Measurements from ENCODE around the gene CRYGS.

- TF ChIP-seq NBN (IDR thresholded peaks at IDR 0.05; ENCODE audit: low read depth) = no peak
- no peak for TF ChIP-seq CTCF (IDR thresholded peaks at IDR 0.05 in 2 of 3, conservative IDR thresholded peaks at IDR 0.05 in 1 of 3; ENCODE audit: insufficient read depth in 2 of 3, low read depth in 1 of 3, low read length in 3 of 3)
- no peak for TF ChIP-seq ATF6 (CRISPR knock-in tag; IDR thresholded peaks at IDR 0.05)
- no peak for TF ChIP-seq YY1 (IDR thresholded peaks at IDR 0.05; ENCODE audit: borderline replicate concordance in 1 of 3, control insufficient read depth in 1 of 3, extremely low read depth in 1 of 3, insufficient read depth in 3 of 3, insufficient read length in 1 of 3, insufficient replicate concordance in 2 of 3, low read depth in 1 of 3, low read length in 2 of 3)
- TF ChIP-seq SP1 (CRISPR knock-in tag; IDR thresholded peaks at IDR 0.05) = no peak
- TF ChIP-seq FOXO4 (CRISPR knock-in tag; IDR thresholded peaks at IDR 0.05) = no peak
- TF ChIP-seq MYNN (IDR thresholded peaks at IDR 0.05) = no peak
- TF ChIP-seq MYNN (CRISPR knock-in tag; IDR thresholded peaks at IDR 0.05) = no peak
- no peak for TF ChIP-seq MAX (CRISPR knock-in tag; IDR thresholded peaks at IDR 0.05)
- TF ChIP-seq E2F4 (CRISPR knock-in tag; IDR thresholded peaks at IDR 0.05; ENCODE audit: low read depth) = no peak
Measured at GRCh38 chr3:186534113-186534669, 10.0 kb downstream of the CRYGS start.
